GM19328 (cell line): ENCODE data around the gene OR5B3.
"Not testable (repeated sequence)": the region's sequence is repeated elsewhere in the genome, so short reads cannot be mapped to it uniquely, and the experiment has no call there.

Experiments used
- ATAC-seq: cut with Tn5 transposase; IDR thresholded peaks from one replicate; pipeline ENCODE4 v1.9.1; 2021; ENCODE audit warnings: mild to moderate bottlenecking, moderate library complexity; ENCODE audit not compliant: unreplicated experiment

The OR5B3 gene

GRCh38 chr11:58406774-58407173 is at the start of gene OR5B3:
Gene OR5B3, minus strand, starts transcription at chr11:58406874. Its CDS starts 3,465 bp downstream, at chr11:58403409.
- no peak for ATAC-seq

- no peak for ATAC-seq
Observed at GRCh38 chr11:58451585-58451984, 44.9 kb upstream of the OR5B3 start.

- no peak for ATAC-seq
Observed at GRCh38 chr11:58446294-58446693, 39.6 kb upstream of the OR5B3 start.

GRCh38 chr11:58444300-58444699 is 37.6 kb upstream of the OR5B3 start:
- ATAC-seq = no peak

GRCh38 chr11:58442136-58442535 is 35.5 kb upstream of the OR5B3 start, which contains the start of gene OR5B12:
Gene OR5B12, minus strand, starts transcription at chr11:58442236. Its CDS starts 2,085 bp downstream, at chr11:58440151.
- ATAC-seq = no peak

- ATAC-seq = no peak
Observed at GRCh38 chr11:58438486-58438885, 31.8 kb upstream of the OR5B3 start.

- ATAC-seq = no peak
Observed at GRCh38 chr11:58434217-58434616, 27.5 kb upstream of the OR5B3 start.

GRCh38 chr11:58433638-58434203 is 27.0 kb upstream of the OR5B3 start:
- ATAC-seq = no peak

- ATAC-seq = no peak
Observed at GRCh38 chr11:58429273-58429672, 22.6 kb upstream of the OR5B3 start.

GRCh38 chr11:58428021-58428420 is 21.3 kb upstream of the OR5B3 start, which contains the start of gene OR5B2:
Gene OR5B2, minus strand, starts transcription at chr11:58428121. Its CDS starts 4,860 bp downstream, at chr11:58423261.
- ATAC-seq = no peak

- not testable (repeated sequence) for ATAC-seq
Observed at GRCh38 chr11:58399622-58400021, 7.1 kb downstream of the OR5B3 start.

- no peak for ATAC-seq
Observed at GRCh38 chr11:58395581-58395980, 11.1 kb downstream of the OR5B3 start.

GRCh38 chr11:58394195-58394594 is 12.5 kb downstream of the OR5B3 start:
- ATAC-seq = no peak

GRCh38 chr11:58392746-58393145 is 13.9 kb downstream of the OR5B3 start:
- ATAC-seq = no peak

- ATAC-seq = no peak
Observed at GRCh38 chr11:58391879-58392278, 14.8 kb downstream of the OR5B3 start.

- no peak for ATAC-seq
Observed at GRCh38 chr11:58390551-58391063, 16.1 kb downstream of the OR5B3 start.

GRCh38 chr11:58358969-58359368 is 47.7 kb downstream of the OR5B3 start, which contains the start of gene OR5B17:
Gene OR5B17, minus strand, starts transcription at chr11:58359069. Its CDS starts 0 bp downstream, at chr11:58359069.
- no peak for ATAC-seq

- no peak for ATAC-seq
Observed at GRCh38 chr11:58354727-58355126, 51.9 kb downstream of the OR5B3 start.
